Measurements from ENCODE around the gene EPG5. TPM values are rescaled to one million over a fixed set of nuclear protein-coding genes. Genes with fewer than 3 reads are reported as not detected.

EPG5 gene
- total RNA-seq, 1 experiment from 2014 or later = 22.7 TPM

GRCh38 chr18:46013484-46014189 lies 46.5 kb upstream of the EPG5 start (continued):
- TF ChIP-seq, protein P1, sequence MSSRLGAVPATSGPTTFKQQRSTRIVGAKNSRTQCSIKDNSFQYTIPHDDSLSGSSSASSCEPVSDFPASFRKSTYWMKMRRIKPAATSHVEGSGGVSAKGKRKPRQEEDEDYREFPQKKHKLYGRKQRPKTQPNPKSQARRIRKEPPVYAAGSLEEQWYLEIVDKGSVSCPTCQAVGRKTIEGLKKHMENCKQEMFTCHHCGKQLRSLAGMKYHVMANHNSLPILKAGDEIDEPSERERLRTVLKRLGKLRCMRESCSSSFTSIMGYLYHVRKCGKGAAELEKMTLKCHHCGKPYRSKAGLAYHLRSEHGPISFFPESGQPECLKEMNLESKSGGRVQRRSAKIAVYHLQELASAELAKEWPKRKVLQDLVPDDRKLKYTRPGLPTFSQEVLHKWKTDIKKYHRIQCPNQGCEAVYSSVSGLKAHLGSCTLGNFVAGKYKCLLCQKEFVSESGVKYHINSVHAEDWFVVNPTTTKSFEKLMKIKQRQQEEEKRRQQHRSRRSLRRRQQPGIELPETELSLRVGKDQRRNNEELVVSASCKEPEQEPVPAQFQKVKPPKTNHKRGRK (CRISPR knock-in tag; IDR thresholded peaks at IDR 0.05; ENCODE audit: borderline replicate concordance) = no peak

GRCh38 chr18:46010676-46011075 lies 43.5 kb upstream of the EPG5 start:
- ChIA-PET CTCF (interaction anchor here (0.8 kb wide), 1 partner anchor 63 kb away, joined by 4 read pairs; no protein-coding TSS in a partner anchor), POLR2A (no interaction called here)
- TF ChIP-seq PRRX2 (CRISPR knock-in tag; IDR thresholded peaks at IDR 0.05) = no peak
- TF ChIP-seq NR1H2 (CRISPR knock-in tag; IDR thresholded peaks at IDR 0.05) = no peak
- TF ChIP-seq ZNF138 (CRISPR knock-in tag; conservative IDR thresholded peaks at IDR 0.05) = no peak
- TF ChIP-seq ZNF263 (CRISPR knock-in tag; IDR thresholded peaks at IDR 0.05; ENCODE audit: low read depth) = no peak
- no peak for TF ChIP-seq NFATC4 (CRISPR knock-in tag; IDR thresholded peaks at IDR 0.05)
- no peaks in the 10 kb centered on the region for H3K36me3 Mint-ChIP-seq
- ATAC-seq (no peak), DNase-seq (ENCODE audit: low spot score) (no peak)
- peaks cover 12% of the 10 kb centered on the region for H3K4me1 Mint-ChIP-seq
- no peak overlapping the region for H3K27ac Mint-ChIP-seq
- no peaks in the 10 kb centered on the region; the same call in 1 of the 2 replicates for H3K27me3 Mint-ChIP-seq (ENCODE audit: low read depth)
- no peak overlapping the region for H3K4me3 Mint-ChIP-seq
- no peaks in the 10 kb centered on the region for H3K9me3 Mint-ChIP-seq

DNA sequence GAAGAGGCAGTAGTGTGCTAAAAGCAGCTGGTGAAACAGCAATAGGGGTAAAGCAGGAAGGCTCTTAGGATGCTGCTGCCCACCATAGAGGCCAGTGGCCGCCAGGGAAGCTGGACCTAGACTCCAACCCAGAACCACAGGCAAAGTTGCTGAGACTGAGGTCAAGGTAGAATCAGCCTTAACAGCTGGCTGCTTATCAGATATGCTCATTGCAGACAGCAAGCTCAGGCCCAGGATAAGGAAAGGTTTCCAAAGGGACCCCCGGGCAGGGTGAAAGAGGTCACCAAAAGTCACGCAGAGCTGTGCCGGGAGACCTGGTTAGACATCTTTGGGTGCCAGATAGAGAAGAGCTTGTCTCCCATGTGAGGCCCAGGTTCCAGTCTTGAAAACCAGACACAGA lies 42.9 kb upstream of the EPG5 start:
- POLR2A ChIA-PET = no interaction called here
- ATAC-seq (no peak), DNase-seq (ENCODE audit: low spot score) (no peak)
- peaks cover 12% of the 10 kb centered on the region for H3K4me1 Mint-ChIP-seq
- no peaks in the 10 kb centered on the region for H3K36me3 Mint-ChIP-seq
- H3K4me3 Mint-ChIP-seq = no peak overlapping the region
- no peaks in the 10 kb centered on the region for H3K9me3 Mint-ChIP-seq
- TF ChIP-seq JUN (CRISPR knock-in tag; IDR thresholded peaks at IDR 0.05) (no peak), GTF2I (CRISPR knock-in tag; conservative IDR thresholded peaks at IDR 0.05) (no peak)
- no peak overlapping the region for H3K27ac Mint-ChIP-seq
- CTCF ChIA-PET = interaction anchor here (0.8 kb wide), 2 partner anchors 64 to 130 kb away, joined by 4 read pairs; no protein-coding TSS in a partner anchor
- H3K27me3 Mint-ChIP-seq (ENCODE audit: low read depth) = no peaks in the 10 kb centered on the region; the same call in 1 of the 2 replicates

DNA sequence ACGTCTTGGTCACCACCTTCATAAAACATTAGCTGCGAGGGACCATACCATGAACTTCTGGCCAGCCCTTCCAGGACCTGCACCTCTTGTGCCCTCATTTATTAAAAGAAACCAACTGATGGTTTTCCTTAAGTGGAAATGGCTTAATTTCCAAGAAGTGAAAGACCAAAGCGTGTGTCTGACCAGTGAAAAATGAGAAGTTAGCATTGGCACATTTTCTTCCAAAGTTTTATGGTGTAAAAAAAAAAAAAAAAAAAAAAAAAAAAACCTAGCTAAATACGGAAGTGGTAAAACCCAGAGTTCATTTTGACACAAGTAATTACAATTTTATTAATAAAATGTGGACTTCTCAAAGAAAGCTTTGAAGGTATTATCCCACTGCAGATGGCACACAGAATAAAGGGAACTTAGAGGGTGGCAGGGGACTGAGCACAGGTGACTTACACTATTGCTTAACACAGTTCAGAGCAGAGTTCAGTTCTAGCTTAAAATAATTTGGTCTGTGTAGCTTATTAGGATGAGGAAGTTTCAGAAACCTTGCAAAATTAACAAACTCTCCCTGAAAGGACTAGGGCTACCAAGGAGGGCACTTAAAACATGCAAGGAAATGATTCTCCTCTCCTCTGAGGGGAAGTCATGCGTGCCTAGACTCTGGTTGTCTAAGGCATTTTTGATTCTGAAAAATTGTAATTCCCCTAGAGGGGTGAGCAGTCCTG lies 42.2 kb upstream of the EPG5 start:
- ChIA-PET CTCF (interaction anchor here (0.8 kb wide), 2 partner anchors 64 to 129 kb away, joined by 3 to 4 read pairs; no protein-coding TSS in a partner anchor), POLR2A (no interaction called here)
- H3K27ac Mint-ChIP-seq = no peak overlapping the region
- no peaks in the 10 kb centered on the region for H3K36me3 Mint-ChIP-seq
- H3K4me1 Mint-ChIP-seq = peaks cover 12% of the 10 kb centered on the region
- H3K4me3 Mint-ChIP-seq = no peak overlapping the region
- DNase-seq (ENCODE audit: low spot score) (no peak), ATAC-seq (no peak)
- H3K27me3 Mint-ChIP-seq (ENCODE audit: low read depth) = no peaks in the 10 kb centered on the region; the same call in 1 of the 2 replicates
- H3K9me3 Mint-ChIP-seq = peaks cover 5% of the 10 kb centered on the region; the same call in 1 of the 2 replicates
- no peak for TF ChIP-seq NR1H2 (CRISPR knock-in tag; IDR thresholded peaks at IDR 0.05)
- TF ChIP-seq, protein P2, sequence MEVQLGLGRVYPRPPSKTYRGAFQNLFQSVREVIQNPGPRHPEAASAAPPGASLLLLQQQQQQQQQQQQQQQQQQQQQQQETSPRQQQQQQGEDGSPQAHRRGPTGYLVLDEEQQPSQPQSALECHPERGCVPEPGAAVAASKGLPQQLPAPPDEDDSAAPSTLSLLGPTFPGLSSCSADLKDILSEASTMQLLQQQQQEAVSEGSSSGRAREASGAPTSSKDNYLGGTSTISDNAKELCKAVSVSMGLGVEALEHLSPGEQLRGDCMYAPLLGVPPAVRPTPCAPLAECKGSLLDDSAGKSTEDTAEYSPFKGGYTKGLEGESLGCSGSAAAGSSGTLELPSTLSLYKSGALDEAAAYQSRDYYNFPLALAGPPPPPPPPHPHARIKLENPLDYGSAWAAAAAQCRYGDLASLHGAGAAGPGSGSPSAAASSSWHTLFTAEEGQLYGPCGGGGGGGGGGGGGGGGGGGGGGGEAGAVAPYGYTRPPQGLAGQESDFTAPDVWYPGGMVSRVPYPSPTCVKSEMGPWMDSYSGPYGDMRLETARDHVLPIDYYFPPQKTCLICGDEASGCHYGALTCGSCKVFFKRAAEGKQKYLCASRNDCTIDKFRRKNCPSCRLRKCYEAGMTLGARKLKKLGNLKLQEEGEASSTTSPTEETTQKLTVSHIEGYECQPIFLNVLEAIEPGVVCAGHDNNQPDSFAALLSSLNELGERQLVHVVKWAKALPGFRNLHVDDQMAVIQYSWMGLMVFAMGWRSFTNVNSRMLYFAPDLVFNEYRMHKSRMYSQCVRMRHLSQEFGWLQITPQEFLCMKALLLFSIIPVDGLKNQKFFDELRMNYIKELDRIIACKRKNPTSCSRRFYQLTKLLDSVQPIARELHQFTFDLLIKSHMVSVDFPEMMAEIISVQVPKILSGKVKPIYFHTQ (CRISPR knock-in tag; IDR thresholded peaks at IDR 0.05) = no peak

DNA sequence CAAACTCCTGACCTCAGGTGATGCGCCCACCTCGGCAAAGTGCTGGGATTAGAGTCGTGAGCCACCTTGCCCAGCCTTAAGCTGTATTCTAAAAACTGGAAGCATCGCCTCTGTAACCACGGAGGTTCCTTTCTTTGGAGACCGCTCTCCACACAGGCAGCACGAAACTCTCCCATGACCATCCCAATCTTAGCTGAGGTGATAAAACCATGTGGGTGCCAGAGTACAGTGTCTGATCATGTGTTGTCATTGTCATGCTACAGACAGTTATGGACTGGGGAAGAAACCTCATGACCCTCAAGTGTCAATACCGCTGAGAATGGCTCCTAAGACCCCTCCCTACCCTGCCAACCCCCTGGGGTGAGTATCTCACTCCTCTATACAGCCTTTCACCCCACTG lies 41.4 kb upstream of the EPG5 start:
- H3K27ac Mint-ChIP-seq = no peak overlapping the region
- no peak for ATAC-seq
- peaks cover 5% of the 10 kb centered on the region; the same call in 1 of the 2 replicates for H3K9me3 Mint-ChIP-seq
- POLR2A ChIA-PET = no interaction called here
- H3K4me3 Mint-ChIP-seq = no peak overlapping the region
- no peaks in the 10 kb centered on the region for H3K36me3 Mint-ChIP-seq
- peaks cover 12% of the 10 kb centered on the region for H3K4me1 Mint-ChIP-seq
- CTCF ChIA-PET = interaction anchor here (2.0 kb wide), 1 partner anchor 65 kb away, joined by 5 read pairs; no protein-coding TSS in a partner anchor
- H3K27me3 Mint-ChIP-seq (ENCODE audit: low read depth) = no peaks in the 10 kb centered on the region; the same call in 1 of the 2 replicates
- no peak for DNase-seq (ENCODE audit: low spot score)
- TF ChIP-seq, protein P3, sequence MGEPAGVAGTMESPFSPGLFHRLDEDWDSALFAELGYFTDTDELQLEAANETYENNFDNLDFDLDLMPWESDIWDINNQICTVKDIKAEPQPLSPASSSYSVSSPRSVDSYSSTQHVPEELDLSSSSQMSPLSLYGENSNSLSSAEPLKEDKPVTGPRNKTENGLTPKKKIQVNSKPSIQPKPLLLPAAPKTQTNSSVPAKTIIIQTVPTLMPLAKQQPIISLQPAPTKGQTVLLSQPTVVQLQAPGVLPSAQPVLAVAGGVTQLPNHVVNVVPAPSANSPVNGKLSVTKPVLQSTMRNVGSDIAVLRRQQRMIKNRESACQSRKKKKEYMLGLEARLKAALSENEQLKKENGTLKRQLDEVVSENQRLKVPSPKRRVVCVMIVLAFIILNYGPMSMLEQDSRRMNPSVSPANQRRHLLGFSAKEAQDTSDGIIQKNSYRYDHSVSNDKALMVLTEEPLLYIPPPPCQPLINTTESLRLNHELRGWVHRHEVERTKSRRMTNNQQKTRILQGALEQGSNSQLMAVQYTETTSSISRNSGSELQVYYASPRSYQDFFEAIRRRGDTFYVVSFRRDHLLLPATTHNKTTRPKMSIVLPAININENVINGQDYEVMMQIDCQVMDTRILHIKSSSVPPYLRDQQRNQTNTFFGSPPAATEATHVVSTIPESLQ (CRISPR knock-in tag; IDR thresholded peaks at IDR 0.05) = no peak
- no peak for TF ChIP-seq OVOL2 (CRISPR knock-in tag; IDR thresholded peaks at IDR 0.05; ENCODE audit: borderline replicate concordance)
- no peak for TF ChIP-seq MAX (CRISPR knock-in tag; IDR thresholded peaks at IDR 0.05)
- TF ChIP-seq, protein P4, sequence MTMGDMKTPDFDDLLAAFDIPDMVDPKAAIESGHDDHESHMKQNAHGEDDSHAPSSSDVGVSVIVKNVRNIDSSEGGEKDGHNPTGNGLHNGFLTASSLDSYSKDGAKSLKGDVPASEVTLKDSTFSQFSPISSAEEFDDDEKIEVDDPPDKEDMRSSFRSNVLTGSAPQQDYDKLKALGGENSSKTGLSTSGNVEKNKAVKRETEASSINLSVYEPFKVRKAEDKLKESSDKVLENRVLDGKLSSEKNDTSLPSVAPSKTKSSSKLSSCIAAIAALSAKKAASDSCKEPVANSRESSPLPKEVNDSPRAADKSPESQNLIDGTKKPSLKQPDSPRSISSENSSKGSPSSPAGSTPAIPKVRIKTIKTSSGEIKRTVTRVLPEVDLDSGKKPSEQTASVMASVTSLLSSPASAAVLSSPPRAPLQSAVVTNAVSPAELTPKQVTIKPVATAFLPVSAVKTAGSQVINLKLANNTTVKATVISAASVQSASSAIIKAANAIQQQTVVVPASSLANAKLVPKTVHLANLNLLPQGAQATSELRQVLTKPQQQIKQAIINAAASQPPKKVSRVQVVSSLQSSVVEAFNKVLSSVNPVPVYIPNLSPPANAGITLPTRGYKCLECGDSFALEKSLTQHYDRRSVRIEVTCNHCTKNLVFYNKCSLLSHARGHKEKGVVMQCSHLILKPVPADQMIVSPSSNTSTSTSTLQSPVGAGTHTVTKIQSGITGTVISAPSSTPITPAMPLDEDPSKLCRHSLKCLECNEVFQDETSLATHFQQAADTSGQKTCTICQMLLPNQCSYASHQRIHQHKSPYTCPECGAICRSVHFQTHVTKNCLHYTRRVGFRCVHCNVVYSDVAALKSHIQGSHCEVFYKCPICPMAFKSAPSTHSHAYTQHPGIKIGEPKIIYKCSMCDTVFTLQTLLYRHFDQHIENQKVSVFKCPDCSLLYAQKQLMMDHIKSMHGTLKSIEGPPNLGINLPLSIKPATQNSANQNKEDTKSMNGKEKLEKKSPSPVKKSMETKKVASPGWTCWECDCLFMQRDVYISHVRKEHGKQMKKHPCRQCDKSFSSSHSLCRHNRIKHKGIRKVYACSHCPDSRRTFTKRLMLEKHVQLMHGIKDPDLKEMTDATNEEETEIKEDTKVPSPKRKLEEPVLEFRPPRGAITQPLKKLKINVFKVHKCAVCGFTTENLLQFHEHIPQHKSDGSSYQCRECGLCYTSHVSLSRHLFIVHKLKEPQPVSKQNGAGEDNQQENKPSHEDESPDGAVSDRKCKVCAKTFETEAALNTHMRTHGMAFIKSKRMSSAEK (CRISPR knock-in tag; IDR thresholded peaks at IDR 0.05; ENCODE audit: borderline replicate concordance) = no peak
- no peak for TF ChIP-seq FOXJ3 (CRISPR knock-in tag; IDR thresholded peaks at IDR 0.05; ENCODE audit: borderline replicate concordance)

Data from WTC11 (cell line).